ENCODE data around the gene DKK2.
A peak's percentile ranks its signal among the peaks of the same experiment; 100 is the strongest.

Gene DKK2

DNA sequence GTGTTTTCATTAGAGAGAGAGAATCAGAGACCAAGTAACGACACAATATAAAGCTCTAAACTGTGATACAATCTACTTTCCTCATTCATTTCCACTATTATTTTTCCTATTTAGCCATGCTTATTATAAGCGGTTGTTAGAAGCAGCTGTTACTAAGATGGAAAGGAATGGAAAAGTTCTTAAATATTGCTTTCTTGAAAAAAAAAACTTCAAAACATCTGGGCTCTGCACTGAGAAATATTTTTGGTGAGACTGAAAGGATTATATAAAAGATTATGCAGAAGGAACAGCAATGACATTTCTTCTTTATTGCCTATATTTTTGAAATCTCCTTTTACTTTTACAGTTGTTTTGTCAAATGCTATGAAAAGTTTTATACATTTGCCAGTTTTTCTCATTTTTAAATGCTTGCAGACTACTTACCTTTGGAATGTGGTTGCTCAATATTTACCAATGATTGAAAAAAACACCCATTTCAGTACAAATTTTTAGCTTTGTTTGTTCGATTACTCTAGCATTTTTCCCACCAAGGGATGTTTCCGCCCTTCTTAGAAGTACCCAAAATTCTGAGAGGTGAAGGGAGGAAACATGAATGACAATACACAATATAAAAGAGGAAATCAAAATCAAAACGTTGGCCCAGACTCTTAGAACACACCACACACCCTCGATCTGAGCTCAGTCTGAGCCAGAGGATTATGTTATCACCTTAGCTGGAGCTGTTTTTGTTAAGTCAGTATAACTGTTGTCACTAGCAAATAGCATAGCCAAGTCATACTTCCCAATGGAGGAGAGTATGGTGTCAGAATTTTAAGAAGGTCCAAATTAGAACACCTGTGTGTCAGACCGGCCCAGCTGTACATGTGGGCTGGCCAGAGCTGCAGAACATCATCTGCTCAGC, 18.4 kb downstream of the DKK2 start:
- no peak for DNase-seq (ENCODE audit: low spot score)

DNA sequence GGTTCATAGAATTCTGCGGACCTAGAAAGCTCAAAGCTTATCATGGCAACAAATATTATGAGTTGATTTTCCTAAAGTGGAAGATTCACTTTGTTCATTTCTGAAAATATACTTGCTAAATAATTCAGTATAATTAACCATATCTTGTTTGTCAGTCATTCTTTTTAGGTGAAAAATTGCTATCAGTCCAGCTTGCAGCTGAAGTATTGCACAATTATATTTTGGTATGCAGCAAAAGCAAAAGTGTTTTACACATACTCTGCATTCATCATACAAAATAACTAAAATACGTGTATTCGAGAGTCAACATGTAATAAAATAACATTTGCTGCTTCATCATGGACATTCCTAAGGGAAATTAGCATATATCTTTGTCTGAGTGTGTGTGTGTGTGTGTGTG, 24.8 kb downstream of the DKK2 start:
- DNase-seq (ENCODE audit: low spot score): no peak

DNA sequence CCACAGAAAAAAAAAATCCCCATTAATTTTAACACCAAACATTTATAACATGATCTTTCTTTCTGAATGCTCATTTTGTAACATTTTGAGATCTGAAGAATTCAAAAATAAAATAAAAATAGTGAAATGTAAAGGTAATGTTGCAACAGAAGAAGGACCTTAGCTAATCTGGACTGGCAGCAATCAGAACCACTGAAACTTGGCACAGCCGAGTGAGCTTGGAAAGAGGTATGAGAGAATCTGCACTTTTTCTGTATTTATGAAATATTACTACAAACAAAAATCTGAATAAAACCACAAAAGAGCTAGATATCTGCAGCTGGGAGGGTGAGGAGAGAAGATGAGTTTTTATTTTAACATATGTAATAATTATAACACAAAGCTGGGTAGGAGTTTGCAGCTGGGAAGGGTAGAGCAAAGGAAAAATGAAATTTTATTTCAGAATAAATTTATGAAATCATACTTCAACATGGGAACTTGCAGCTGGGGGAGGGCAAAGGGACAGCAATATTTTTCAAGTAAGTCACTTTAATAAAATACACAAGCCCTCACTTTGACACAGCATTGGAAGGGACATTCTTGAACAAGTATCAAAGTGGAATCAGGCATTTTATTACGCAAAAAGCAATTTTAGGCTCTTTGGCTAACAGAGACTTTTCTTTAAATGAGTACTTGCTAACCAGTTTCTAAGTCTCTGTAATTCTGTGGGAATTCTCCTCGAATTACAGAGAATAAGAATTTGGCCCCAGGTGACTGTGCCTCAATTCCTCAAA, 26.7 kb downstream of the DKK2 start:
- no peak for DNase-seq (ENCODE audit: low spot score)

DNA sequence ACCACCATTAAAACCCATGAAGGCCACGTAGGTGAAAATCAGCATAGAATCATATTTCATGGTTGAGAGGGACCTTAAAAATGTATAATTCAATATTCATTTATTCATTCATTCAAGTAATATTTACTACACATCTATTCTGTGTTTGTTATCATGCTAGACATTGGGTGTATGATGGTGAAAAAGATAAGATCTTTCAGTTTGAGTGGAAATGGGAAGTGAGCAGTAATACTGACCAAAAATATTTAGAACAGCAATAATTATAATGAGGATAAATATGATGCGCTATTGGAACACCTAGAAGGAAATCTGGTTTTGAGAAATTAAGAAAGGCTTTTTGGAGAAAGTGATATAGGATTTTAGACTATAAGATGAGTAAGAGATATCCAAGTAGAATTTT, 28.0 kb downstream of the DKK2 start:
- no peak for DNase-seq (ENCODE audit: low spot score)

DNA sequence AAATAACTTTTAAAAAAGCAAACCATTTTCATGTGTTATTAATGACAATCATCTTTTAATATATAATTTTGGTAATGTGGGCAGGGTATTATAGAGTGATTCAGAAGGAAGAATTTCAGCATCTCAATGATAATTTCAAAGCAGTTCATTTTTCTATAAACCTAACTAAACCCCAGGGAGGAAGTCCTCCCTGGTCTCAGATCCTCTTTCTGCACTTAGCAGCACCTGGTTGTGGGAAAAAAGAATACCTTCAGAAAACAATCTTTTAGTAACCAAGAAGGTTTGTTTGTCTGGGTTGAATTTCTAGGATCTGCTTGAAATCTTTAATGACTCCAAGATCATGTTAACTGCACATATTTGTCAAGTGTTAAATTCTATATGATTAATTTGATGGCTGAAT, 29.9 kb downstream of the DKK2 start:
- DNase-seq (ENCODE audit: low spot score): no peak

DNA sequence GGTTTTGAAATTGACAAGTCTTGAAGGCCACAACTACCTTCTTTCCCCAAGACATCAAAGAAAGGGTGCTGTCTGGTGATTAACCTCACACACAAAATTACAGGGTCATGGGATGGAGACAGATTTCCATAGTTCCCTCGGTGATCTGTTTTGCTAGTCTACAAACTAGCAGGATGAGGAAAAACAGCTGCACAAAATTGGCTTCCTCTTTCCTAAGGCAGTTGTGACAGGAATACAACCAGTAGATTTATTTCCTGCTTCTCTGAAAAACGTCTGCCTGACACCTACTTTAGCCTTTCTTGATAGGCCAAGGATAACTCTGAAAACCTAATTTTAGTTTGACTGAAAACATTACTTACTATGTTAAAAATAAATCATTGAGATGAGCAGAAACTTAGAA, 39.6 kb downstream of the DKK2 start:
- no peak for DNase-seq (ENCODE audit: low spot score)

DNA sequence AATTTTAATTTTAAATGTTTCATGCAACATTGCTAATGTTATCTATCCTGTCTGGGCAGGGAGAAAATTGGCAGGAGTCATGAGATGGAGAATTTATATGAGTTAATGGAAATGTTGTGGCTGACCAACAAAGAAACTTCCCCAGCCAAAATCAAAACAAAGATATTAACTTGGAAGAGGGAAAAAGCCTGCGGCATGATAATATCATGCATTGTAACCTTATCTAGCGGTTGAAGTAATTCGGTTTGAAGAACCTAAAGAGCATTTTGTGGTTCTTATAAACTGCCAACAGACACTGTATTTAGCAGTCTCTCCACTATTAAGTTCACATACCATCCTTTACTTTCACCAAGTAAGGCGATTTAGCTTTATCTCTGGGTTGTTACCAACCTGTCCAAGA, 42.3 kb downstream of the DKK2 start:
- no peak for DNase-seq (ENCODE audit: low spot score)

DNA sequence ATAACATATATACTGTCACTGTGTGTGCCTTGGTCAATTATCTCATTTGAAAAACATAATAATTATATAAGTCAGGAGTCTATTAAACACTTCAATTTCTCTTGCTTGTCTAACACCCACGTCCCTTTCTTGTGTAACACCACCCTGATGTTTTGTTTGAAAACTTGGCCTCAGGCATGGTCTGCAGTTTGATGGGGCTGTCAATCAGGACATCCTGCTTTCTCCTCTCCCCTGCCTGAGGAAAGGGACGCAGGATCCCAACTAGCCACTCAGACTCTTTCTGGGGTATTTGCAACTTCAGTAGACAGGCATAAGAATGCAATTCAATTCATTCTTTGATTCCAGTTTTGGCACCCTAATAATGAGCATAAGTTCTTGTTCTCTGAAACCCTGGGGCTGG, 48.8 kb downstream of the DKK2 start:
- no peak for DNase-seq (ENCODE audit: low spot score)

DNA sequence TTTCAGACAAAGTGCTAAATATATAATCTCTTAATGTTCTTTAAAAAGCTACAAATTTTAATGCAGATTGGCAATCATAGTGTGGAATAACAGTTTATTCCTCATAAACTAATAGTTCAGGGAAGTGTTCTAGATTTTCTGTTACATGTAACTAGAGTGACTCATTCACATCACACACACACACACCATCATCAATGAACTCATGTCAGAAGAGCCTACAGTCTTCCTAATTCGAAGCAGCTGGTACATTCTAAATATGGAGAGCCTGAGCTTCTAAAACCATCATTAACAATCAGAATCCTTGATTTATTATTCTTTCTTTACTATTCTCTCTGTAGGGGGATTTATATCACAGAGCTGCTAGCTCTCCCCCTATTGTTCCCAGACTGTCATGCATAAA, 49.6 kb downstream of the DKK2 start:
- DNase-seq (ENCODE audit: low spot score): peak; percentile 40

DNA sequence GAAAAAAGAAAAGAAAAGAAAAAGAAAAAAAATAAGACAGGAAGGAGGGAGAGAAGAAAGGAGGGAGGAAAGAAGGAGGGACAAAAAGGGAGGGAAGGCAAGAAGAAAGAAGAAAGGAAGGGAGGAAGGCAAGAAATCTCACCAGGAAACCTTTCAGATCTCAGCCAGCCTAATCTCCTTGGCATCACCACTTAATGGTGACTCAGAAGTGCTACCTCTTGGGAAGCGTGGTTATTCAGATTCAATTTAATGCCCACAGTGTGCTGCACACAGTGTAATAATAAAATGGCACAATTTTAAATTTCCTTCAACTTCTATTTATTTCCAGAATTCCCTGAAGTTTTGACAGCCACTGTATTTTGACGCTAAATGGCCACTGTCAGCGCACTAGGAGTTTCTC, 50.3 kb downstream of the DKK2 start:
- DNase-seq (ENCODE audit: low spot score): peak; percentile 7

DNA sequence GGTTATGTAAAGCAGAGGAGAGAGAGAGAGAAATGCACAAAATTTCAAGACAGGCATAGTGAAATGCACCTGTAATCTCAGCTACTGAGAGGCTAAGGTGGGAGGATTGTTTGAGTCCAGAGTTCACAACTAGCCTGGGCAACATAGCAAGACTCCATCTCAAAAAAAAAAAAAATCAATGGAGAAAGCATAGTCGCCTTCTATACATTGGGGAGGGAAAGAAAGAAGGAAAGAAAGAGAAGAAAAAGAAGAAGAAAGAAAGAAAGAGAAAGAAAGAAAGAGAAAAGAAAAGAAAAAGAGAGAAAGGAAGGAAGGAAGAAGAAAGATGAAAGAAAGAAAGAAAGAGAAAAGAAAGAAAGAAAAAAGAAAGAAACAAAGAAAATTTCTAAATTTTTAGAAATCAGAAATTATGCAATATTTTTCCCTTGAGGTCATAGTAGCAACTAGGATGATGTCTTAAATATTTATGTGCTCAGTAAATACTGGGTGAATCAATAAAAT, 53.4 kb downstream of the DKK2 start:
- DNase-seq (ENCODE audit: low spot score): no peak

DNA sequence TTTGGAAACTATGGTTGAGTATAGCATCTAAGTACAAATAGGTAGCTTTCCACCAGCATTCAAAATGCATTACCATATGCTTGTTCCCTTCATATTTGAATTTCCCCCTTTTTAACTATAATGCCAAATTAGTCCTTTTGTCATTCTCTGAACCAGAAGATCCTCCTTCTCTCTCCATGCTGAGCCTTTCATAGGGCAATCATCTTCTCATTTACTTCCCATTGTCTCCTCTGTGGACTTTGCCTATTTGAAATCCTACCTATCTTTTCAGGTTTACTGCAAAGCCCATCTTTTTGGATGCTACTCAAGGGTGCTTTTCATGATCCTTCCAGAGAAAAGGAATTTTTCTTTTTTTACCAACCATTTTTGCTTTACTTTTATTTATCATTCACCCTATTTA, 54.7 kb downstream of the DKK2 start:
- DNase-seq (ENCODE audit: low spot score): no peak

DNA sequence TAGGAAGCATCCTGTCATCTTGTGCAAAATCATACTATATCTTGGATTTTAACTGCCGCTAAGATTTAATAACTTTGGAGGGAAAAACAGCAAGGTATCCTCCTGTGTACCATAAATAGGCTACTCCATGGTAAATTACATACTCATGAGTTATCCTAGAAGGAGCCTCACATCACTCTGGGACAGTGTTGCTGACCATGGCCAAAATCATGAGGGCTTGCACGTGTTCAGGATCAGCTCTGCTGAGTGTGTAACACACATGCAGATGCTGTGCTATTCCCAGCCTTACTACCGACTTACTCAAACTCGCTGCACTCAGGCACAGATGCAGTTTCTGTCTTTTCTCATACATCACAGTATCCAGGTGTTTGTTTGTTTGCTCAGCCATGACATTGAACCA, 56.6 kb downstream of the DKK2 start:
- DNase-seq (ENCODE audit: low spot score): no peak

DNA sequence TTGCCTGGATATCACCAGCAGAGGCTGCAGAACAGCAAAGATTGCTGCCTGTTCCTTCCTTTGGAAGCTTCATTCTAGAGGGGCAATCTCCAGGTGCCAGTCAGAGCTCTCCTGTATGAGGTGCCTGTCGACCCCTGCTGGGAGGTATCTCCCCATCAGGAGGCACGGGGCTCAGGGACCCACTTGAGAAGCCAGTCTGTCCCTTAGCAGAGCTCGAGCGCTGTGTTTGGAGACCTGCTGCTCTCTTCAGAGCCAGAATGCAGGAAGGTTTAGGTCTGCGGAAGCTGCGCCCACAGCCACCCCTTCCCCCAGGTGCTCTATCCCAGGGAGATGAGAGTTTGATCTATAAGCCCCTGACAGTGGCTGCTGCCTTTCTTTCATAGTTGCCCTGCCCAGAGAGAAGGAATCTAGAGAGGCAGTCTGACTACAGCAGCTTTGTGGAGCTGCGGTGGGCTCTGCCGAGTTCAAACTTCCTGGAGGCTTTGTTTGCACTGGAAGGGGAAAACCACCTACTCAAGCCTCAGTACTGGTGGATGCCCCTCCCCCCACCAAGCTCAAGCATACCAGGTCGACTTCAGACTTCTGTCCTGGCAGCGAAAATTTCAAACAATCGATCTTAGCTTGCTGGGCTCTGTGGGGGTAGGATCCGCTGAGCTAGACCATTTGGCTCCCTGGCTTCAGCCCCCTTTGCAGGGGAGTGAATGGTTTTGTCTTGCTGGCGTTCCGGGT, 57.9 kb downstream of the DKK2 start:
- DNase-seq (ENCODE audit: low spot score): no peak

DNA sequence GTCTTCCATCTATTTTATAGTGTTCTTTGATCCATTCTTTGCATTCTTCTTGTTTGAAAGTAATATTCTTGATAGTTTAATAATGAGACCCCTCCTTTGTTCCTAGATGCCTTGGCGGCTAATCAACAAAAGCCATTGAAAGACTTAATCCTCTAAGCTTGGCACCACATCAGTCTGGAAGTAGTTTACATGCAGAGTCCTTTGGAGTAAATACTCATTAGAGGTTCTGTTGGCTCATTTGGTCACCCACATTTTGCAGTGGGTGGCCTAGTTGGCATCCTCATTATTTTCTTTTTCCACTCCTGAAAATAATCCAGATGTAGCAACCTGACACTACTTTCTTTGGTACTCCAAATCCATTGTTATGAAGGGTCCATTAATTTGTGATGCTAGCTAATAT, 64.5 kb downstream of the DKK2 start:
- DNase-seq (ENCODE audit: low spot score): no peak

DNA sequence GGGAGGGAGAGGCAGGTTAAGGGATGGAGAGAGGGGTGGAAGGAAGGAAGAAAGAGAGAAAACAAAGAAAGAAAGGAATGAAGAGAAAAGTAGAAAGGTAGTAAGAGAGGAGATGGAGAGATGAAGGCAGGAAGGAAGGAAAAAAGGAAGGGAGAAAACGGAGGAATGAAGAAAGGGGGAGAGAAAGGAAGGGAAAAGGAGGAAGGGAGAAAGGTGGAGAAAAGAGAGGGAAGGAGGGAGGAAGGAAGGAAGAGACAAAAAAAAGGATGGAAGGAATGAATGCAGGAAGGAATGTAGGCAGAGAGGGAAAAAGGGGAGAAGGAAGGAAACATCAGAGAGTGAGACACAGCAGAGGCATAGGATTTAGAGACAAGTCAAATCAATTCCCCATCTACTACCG, 68.2 kb downstream of the DKK2 start:
- no peak for DNase-seq (ENCODE audit: low spot score)

DNA sequence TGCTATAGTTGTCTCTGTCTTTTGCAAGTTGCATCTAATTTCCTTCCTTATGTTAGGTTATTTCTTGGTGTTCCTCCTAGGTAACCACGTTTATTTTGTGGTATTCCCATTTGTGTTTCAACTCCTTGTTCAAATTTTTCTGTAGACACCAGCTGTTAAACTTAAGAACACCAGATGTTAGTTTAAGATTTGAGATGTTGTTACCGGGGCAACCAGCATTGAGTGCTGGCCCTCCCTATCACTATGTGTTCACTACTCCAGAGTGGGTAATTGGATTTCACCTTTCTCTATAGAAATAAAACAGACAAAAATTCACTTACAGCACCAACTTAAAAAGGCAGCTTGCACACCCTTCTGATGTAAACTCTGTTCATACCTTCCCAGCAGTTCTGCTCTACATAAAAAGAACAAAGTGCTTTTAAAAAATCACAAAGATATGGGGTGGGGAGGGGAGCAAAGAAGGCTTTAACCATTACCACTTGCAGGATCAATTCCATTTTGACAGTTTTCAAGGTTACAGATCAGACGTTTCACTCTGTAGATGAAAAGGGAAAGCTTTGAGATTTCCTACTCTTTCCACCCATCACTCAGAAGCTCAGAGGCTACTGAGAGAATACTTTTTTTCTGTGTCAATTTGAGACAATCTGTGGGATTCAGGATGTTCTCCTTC, 82.9 kb downstream of the DKK2 start:
- DNase-seq (ENCODE audit: low spot score): no peak

DNA sequence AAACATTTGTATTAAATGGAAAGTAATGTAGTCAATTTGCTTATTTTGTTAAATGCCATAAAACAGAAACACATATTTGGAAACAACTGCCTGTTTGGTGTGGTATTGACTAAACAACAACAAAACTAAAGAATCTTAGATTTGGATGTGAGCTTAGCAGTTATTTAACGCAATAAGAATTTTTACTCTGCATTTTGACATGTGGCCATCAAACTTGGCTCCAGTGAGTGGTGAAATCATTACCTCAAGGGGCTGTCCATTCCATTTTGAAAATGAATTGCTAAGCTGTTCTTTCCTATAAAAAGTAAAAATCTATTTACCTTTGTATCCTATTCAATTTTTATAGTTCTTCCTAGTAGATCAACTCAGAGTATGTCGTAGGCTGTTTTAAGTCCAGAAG, 84.2 kb downstream of the DKK2 start:
- DNase-seq (ENCODE audit: low spot score): no peak

DNA sequence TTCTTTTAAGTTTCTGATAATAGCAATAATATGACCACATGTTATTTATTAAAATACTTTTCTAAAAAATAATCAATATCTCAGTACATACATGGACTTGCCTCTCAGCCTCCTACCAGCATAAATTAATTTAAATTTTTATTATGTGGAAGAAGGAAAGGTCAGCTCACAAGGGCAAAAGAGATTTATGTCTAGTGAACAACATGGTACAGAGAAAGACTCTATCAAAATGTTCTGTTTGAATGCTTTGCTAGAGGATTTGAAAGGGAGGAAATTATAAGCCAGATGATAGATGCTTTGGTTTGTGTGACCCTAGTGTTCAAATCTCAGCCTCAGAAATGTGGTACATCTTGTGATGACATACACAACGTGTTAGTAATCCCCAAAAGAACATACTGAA, 94.3 kb downstream of the DKK2 start:
- no peak for DNase-seq (ENCODE audit: low spot score)

DNA sequence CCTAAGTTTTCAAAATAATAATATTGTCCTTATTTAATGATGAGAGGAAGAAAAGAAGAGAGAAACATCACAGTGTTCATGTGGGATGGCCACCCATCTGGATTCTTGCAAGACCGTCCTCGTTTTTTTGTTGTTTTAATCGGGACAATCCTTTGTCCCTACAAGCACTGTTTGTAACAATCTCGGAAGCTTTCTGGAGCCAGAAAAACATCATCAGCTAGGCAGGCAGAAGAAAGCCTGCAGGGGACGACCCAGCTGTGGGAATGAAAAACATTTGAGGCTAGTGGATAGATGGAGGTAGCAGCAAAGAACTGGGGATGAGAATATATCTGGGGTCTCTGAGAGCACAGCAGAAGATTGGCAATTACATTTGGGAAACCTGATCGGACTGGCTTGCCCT, 105.6 kb downstream of the DKK2 start:
- no peak for DNase-seq (ENCODE audit: low spot score)

DNA sequence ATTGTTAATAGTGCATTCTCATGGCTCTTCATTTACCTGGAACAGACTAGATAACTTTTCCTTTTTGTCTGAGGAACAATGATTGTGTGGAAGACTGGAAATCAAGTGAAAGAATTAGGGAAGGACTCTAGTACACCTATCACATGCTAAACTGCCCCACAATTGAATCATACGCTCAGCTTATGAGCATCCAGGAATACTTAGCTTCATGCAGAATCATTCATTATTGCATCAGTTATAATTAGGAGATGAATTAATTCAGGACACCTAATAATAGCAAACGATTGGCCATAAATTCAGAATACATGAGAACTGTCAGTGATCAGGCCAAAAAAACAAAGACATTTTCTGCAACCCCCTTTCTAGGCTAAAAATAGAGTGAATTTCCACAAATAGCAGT, 106.9 kb downstream of the DKK2 start:
- no peak for DNase-seq (ENCODE audit: low spot score)

DNA sequence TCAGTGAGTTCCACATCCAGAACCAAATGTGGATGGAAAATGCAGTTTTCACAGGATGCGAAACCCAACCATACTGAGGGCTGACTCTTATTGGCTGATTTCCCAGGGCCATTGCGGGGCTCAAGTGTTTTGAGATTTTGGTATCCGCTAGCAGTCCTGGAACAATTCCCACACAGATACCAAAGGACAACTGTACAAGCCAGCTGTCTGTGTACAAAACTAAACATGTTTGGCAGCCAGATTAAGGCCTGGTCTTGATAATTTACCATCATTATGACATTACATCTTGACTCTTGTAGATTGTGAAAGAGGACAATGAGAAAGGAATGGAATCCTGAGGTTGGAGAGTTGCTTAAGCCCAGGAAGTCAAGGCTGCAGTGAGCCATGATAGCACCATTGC, 121.9 kb downstream of the DKK2 start:
- no peak for DNase-seq (ENCODE audit: low spot score)
